Mesodermal cell (in vitro differentiated cells): ENCODE measurements around the gene TMEM229B.

Source experiments
- H3K27ac ChIP-seq: 2 replicates; pipeline ENCODE4 v1.7.0; 2013; ENCODE audit warnings: mild to moderate bottlenecking, low read depth, low read length, moderate library complexity; ENCODE audit not compliant: severe bottlenecking
- H3K36me3 ChIP-seq: 2 replicates; pipeline ENCODE4 v1.7.1; 2013; ENCODE audit warnings: mild to moderate bottlenecking, low read length, moderate library complexity; ENCODE audit not compliant: control insufficient read depth, insufficient read depth
- H3K4me1 ChIP-seq: one replicate; pipeline ENCODE4 v1.7.1; 2013; ENCODE audit warnings: mild to moderate bottlenecking, low read length; ENCODE audit not compliant: insufficient read depth, control insufficient read depth, poor library complexity, severe bottlenecking
- H3K4me3 ChIP-seq: 2 replicates; pipeline ENCODE4 v1.7.0; 2013; ENCODE audit warnings: low read length, control low read depth, mild to moderate bottlenecking; ENCODE audit not compliant: insufficient read depth, poor library complexity, severe bottlenecking; ENCODE audit errors: extremely low read depth
- H3K9me3 ChIP-seq: 2 replicates; pipeline ENCODE4 v1.7.1; 2013; ENCODE audit warnings: mild to moderate bottlenecking, low read length, moderate library complexity; ENCODE audit not compliant: control insufficient read depth
- WGBS, 2 experiments: methylation state at CpG; one replicate each; pipeline ENCODE4 v1.1.5; 2013; ENCODE audit warnings: missing lambda C conversion rate in 2 of 2; ENCODE audit not compliant: insufficient coverage in 2 of 2; 5-methylcytosine and 5-hydroxymethylcytosine counted together

TMEM229B gene

DNA sequence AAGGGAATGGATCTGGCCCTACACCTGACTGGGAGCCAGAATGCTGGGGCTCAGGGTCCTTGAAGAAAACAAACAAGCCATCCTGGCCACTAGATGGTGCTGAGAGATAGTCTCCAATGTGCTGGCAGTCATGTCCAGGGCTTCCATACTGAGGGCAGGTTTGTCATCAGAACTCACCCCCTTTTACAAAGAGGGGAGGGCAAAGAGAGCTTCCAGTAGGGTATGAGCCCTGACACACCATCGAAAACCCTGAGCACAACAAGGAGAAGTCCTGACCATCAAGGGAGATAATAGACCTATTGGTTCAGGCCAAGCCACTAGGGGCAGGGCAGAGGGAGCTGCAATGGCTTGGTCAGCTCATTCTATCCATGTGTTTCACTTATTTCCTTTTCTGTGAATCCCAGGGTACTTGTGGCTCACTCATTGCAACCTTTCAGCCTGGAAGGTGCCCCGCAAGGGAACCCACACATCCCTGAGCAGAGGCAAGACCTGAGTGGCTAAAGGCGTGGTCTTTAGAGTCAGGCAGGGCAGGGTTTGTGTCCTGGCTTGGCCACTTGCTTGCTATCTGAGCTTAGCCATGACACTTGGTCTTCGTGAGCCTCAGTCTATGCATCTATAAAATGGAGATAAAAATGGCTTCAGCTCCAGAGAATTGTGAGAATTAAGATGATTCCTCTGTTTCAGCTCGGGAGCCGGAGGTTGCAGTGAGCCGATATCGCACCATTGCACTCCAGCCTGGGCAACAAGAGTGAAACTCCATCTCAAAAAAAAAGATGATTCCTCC is 38.3 kb upstream of the TMEM229B start:
- Histone ChIP-seq H3K4me1 (no peaks in the 10 kb centered on the region), H3K27ac (no peak overlapping the region), H3K4me3 (no peak overlapping the region), H3K36me3 (no peaks in the 10 kb centered on the region), H3K9me3 (no peaks in the 10 kb centered on the region)
- 80 to 83% methylated on average over 8 of the region's 8 CpGs for WGBS, 2 experiments

DNA sequence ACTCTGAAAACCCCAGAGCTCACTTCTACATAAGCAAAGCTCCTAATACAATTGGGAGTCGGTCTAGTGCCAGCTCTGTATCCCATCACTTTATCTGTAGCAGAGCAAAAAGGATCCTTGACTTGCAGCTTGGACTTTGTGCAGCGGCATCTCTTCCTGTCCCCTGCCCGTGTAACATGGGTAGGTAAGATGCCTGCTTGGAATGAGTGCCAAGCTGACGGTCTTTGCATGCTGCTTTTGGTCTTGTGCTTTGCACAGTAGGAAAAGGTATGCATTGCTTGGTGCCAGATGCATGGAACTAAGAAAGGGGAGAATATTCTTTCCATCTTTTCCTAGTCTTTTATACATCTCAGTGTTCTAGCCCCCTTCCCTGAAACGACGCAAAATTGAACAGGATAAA is 37.7 kb upstream of the TMEM229B start:
- Histone ChIP-seq H3K4me1 (no peaks in the 10 kb centered on the region), H3K27ac (no peak overlapping the region), H3K36me3 (no peaks in the 10 kb centered on the region), H3K9me3 (no peaks in the 10 kb centered on the region), H3K4me3 (no peak overlapping the region)
- WGBS, 2 experiments = 64 to 80% methylated on average over 2 to 6 of the region's 6 CpGs

DNA sequence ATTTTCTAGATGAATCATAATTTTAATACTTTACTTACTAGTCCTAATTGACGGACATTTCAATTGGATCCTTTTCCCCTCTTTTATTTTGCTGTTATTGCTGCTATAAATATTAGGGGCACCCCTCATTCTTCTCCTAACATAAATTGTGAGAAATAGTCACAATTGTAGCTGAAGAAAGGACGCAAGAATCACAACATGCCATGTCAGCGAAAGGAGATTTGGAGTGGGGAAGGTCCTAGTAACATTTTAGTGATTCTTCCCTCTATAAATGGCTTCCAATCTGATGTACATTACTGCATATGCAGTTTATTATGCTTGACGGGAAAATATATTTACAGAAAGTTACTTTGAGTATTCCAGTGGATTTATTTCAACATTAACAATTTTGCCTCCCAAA is 36.9 kb upstream of the TMEM229B start:
- Histone ChIP-seq H3K27ac (no peak overlapping the region), H3K4me1 (no peaks in the 10 kb centered on the region)
- 68% methylated on average over 2 of the region's 4 CpGs; no CpG with 5 or more reads in 1 of the 2 experiments for WGBS, 2 experiments

DNA sequence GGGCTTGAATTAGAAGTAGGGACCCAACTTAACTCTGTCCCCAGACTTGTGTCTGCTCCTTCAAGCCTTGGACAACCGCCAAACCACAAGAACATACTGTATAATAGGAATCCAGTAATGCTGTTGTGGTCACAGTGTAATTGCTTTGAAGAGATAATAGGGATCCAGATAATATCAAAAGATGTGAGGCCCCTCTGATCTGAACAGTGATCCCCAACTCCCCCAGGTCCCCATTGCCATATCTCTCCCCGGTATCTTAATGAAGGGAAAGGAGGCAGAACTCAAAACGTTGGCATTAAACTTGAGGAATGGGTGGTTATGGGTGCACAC is 36.1 kb upstream of the TMEM229B start:
- WGBS, 2 experiments = 80 to 83% methylated on average over 1 to 2 of the region's 3 CpGs
- no peaks in the 10 kb centered on the region for H3K36me3 ChIP-seq
- no peaks in the 10 kb centered on the region for H3K4me1 ChIP-seq
- no peaks in the 10 kb centered on the region for H3K9me3 ChIP-seq
- H3K27ac ChIP-seq = no peak overlapping the region
- H3K4me3 ChIP-seq = no peak overlapping the region

More for the DNA sequence above, 36.9 kb upstream of the TMEM229B start:
- Histone ChIP-seq H3K36me3 (no peaks in the 10 kb centered on the region), H3K4me3 (no peak overlapping the region), H3K9me3 (no peaks in the 10 kb centered on the region)

GRCh38 chr14:67523764-67524633 is 35.5 kb upstream of the TMEM229B start:
- 79 to 86% methylated on average over 4 to 5 of the region's 7 CpGs for WGBS, 2 experiments
- Histone ChIP-seq H3K36me3 (no peaks in the 10 kb centered on the region), H3K9me3 (no peaks in the 10 kb centered on the region), H3K4me1 (no peaks in the 10 kb centered on the region), H3K27ac (no peak overlapping the region), H3K4me3 (no peak overlapping the region)

GRCh38 chr14:67522270-67522669 is 33.7 kb upstream of the TMEM229B start:
- Histone ChIP-seq H3K9me3 (no peaks in the 10 kb centered on the region), H3K27ac (no peak overlapping the region), H3K4me1 (no peaks in the 10 kb centered on the region), H3K4me3 (no peak overlapping the region), H3K36me3 (no peaks in the 10 kb centered on the region)
- WGBS, 2 experiments = 54% methylated on average over 2 of the region's 2 CpGs; no CpG with 5 or more reads in 1 of the 2 experiments

- WGBS, 2 experiments = no CpG with 5 or more reads among the region's 1 CpG
- H3K36me3 ChIP-seq = no peaks in the 10 kb centered on the region
- no peak overlapping the region for H3K4me3 ChIP-seq
- no peaks in the 10 kb centered on the region for H3K9me3 ChIP-seq
- no peak overlapping the region for H3K27ac ChIP-seq
- no peaks in the 10 kb centered on the region for H3K4me1 ChIP-seq
Observed at GRCh38 chr14:67520482-67520881, 32.0 kb upstream of the TMEM229B start.

- H3K9me3 ChIP-seq = no peaks in the 10 kb centered on the region
- H3K27ac ChIP-seq = no peak overlapping the region
- no peaks in the 10 kb centered on the region for H3K4me1 ChIP-seq
- H3K36me3 ChIP-seq = no peaks in the 10 kb centered on the region
- WGBS, 2 experiments = 84 to 85% methylated on average over 5 of the region's 5 CpGs
- H3K4me3 ChIP-seq = no peak overlapping the region
Observed at GRCh38 chr14:67519406-67519805, 30.9 kb upstream of the TMEM229B start.

DNA sequence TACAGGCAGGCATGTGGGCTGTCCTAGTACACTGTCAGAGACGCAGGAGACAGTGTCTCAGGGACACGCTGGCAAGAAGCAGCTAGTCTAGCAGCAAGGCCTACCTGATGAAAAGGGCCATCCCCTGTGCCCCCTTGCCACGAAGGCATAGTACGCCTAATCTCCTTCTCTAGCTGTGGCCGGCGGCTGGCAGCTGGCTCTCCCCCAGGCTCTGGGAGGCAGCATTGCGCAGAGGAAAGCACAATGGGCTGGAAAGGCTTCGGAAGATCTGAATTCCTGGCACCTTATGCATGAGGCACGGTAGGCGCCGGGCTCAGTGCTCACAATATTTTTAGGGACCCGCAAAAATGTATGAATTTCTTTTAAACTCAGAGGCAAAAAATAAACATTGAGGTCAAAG is 28.6 kb upstream of the TMEM229B start:
- Histone ChIP-seq H3K4me3 (no peak overlapping the region), H3K4me1 (no peaks in the 10 kb centered on the region), H3K9me3 (no peaks in the 10 kb centered on the region), H3K36me3 (no peaks in the 10 kb centered on the region), H3K27ac (no peak overlapping the region)
- 27 to 44% methylated on average over 9 to 10 of the region's 12 CpGs for whole genome bisulfite sequencing, 2 experiments

- Histone ChIP-seq H3K4me3 (no peak overlapping the region), H3K27ac (no peak overlapping the region)
- WGBS, 2 experiments = 0% methylated on average over 1 of the region's 2 CpGs; no CpG with 5 or more reads in 1 of the 2 experiments
Observed at GRCh38 chr14:67516676-67517075, 28.2 kb upstream of the TMEM229B start.

More at GRCh38 chr14:67516676-67517075, 28.2 kb upstream of the TMEM229B start:
- Histone ChIP-seq H3K9me3 (no peaks in the 10 kb centered on the region), H3K4me1 (no peaks in the 10 kb centered on the region), H3K36me3 (no peaks in the 10 kb centered on the region)
